Heart right ventricle (tissue), 16 donors: ENCODE measurements around the gene UBE2L3. TPM values are rescaled to one million over a fixed set of nuclear protein-coding genes. Genes with fewer than 3 reads are reported as not detected.
"Not testable (repeated sequence)": the region's sequence is repeated elsewhere in the genome, so short reads cannot be mapped to it uniquely, and the experiment has no call there.

ENCODE experiments used
- ATAC-seq, 8 donors: fragments of 200-7000 bp; cut with Tn5 transposase; one replicate each; pipeline ENCODE4 v1.9.1; 2020; ENCODE audit warnings: mild to moderate bottlenecking in 8 of 8, moderate library complexity in 8 of 8, moderate number of reproducible peaks in 1 of 8
- DNase-seq, 2 donors: peaks; one replicate each; pipeline ENCODE4 v3.0.0-alpha.2; 2020
- H3K27ac ChIP-seq, 10 donors: fragments of 200-600 bp; sonication (generic) in 2 of 10; one replicate each; pipeline versions ENCODE4 v1.5.0 to v1.8.0; 2020 to 2022; ENCODE audit warnings: mild to moderate bottlenecking in 3 of 10
- H3K27me3 ChIP-seq, 7 donors: fragments of 200-600 bp; one replicate each; pipeline ENCODE4 v1.8.0; 2021 to 2022; ENCODE audit warnings: mild to moderate bottlenecking in 2 of 7
- H3K36me3 ChIP-seq, 9 donors: fragments of 200-600 bp; sonication (generic) in 1 of 9; one replicate each; pipeline versions ENCODE4 v1.5.0 to v1.8.0; 2020 to 2022; ENCODE audit warnings: mild to moderate bottlenecking in 2 of 9
- H3K4me1 ChIP-seq, 9 donors: fragments of 200-600 bp; sonication (generic) in 1 of 9; one replicate each; pipeline versions ENCODE4 v1.5.0 to v1.8.0; 2020 to 2022; ENCODE audit warnings: mild to moderate bottlenecking in 4 of 9
- H3K4me3 ChIP-seq, 10 donors: fragments of 200-600 bp; sonication (generic) in 2 of 10; one replicate each; pipeline versions ENCODE4 v1.5.0 to v1.8.0; 2020 to 2022; ENCODE audit warnings: mild to moderate bottlenecking in 7 of 10, moderate library complexity in 2 of 10
- H3K9me3 ChIP-seq, 11 donors: fragments of 200-600 bp in 10 of 11; sonication (generic) in 2 of 11; one replicate each; pipeline versions ENCODE4 v1.5.0 to v1.8.0; 2013 to 2022; ENCODE audit warnings: mild to moderate bottlenecking in 2 of 11, control low read depth in 1 of 11, moderate library complexity in 1 of 11
- CTCF ChIP-seq, 9 donors: fragments of 200-600 bp; sonication (generic) in 2 of 9; IDR thresholded peaks; one replicate each; pipeline versions ENCODE4 v1.5.0 to v1.8.0; 2021 to 2022; ENCODE audit warnings: antibody characterized with exemption in 9 of 9, mild to moderate bottlenecking in 5 of 9, moderate library complexity in 1 of 9
- WGBS, 2 donors: extraction: QIAGEN DNeasy Blood & Tissue Kit; methylation state at CpG; one replicate each; pipeline ENCODE4 v1.1.7; 2013; ENCODE audit warnings: inconsistent platforms in 1 of 2; 5-methylcytosine and 5-hydroxymethylcytosine counted together
- intact Hi-C, 10 donors: fragments of 100-400 bp; cut with DNase I; formaldehyde crosslinking; loops; one replicate each; pipeline versions ENCODE4 v1.11.1 to v1.14.2; 2022
- polyA plus RNA-seq, 2 donors: library from polyadenylated mRNA; stranded (reverse); fragments of 200-250 nt; gene quantifications; one replicate each; pipeline ENCODE4 v1.2.3, GENCODE V29; 2013
- total RNA-seq, 10 donors: library from RNA; stranded (reverse); fragmentation: NEBNext Ultra II Directional in 3 of 10; extraction: Animal tissue kit (Norgen Biotek cat#: 25700) in 3 of 10; gene quantifications; one replicate each; pipeline versions ENCODE4 v1.2.1 to v1.2.4, GENCODE V29; 2021 to 2023
- donor health status: Arrhythmogenic right ventricular cardiomyopathy.
- donor health status: ischemic (EF 13 %, LVEDD 7.1; RV severe dilation, severe dysfunction).
- donor health status: healthy with polysubstance abuse.
- donor health status: DM: no; HTN: yes; CAD: no.
- donor health status: DM: no; HTN: no; CAD: no.
- donor health status: ischemic (EF 25% LVEDD 6.9; RV normal size, moderate dysfunction).
- donor health status: ischemic (EF 25% LVEDD 5.7; RV mildly dilated, moderate dysfunction).
- donor health status: healthy.
- donor health status: DM: yes; HTN: yes; CAD: no.
- donor health status: Ischemic cardiomyopathy.
- donor health status: ischemic (EF 35%, LVEDD 5.7; RV mildly dilated, moderate dysfunction).
- donor health status: nonischemic (EF 11% LVEDD 7.7; RV severe dilation, severe dysfunction).
- donor health status: DM: yes; HTN: yes; CAD: no.
- donor health status: PGD.
- donor health status: ischemic (EF 29% LVEDD 5.4; RV normal size, mild dysfunction).
- donor health status: nonischemic (EF 23%, LVEDD 6.1; RV moderate dilation, normal function).

The UBE2L3 gene
- total and polyA plus RNA-seq, 12 donors, result 43.1 to 63.6 (median 50.1) TPM

- no peaks in the 10 kb centered on the region for H3K27me3 ChIP-seq
- no peak overlapping the region for H3K4me3 ChIP-seq
- H3K27ac ChIP-seq, result no peak overlapping the region
- WGBS, 2 donors, result 86 to 92% methylated on average over 4 of the region's 4 CpGs
- intact Hi-C loops, result loop anchor here in 1 of 10 donors (5.0 kb wide), 1 partner anchor 34 kb away; no protein-coding TSS in a partner anchor
- no peaks in the 10 kb centered on the region for H3K9me3 ChIP-seq
- H3K36me3 ChIP-seq, result peaks cover 0 to 74% (median 15%) of the 10 kb centered on the region in 9 donors
- TF ChIP-seq CTCF (IDR thresholded peaks at IDR 0.05), result no peak
- DNase-seq (no peak), ATAC-seq (no peak)
- H3K4me1 ChIP-seq, result peaks cover 0 to 34% (median 7%) of the 10 kb centered on the region in 9 donors
These were observed 43.9 kb downstream of the UBE2L3 start for GRCh38 chr22:21611210-21611977.

GRCh38 chr22:21612858-21613257, 45.3 kb downstream of the UBE2L3 start:
- intact Hi-C loops, result loop anchor here in 1 of 10 donors (5.0 kb wide), 1 partner anchor 36 kb away; no protein-coding TSS in a partner anchor
- no peak overlapping the region for H3K27ac ChIP-seq
- H3K4me1 ChIP-seq, result peaks cover 0 to 25% (median 3%) of the 10 kb centered on the region in 9 donors
- DNase-seq (no peak), ATAC-seq (no peak)
- H3K4me3 ChIP-seq, result no peak overlapping the region
- no peak for TF ChIP-seq CTCF (IDR thresholded peaks at IDR 0.05)
- H3K9me3 ChIP-seq, result no peaks in the 10 kb centered on the region
- WGBS, 2 donors, result 82 to 90% methylated on average over 7 of the region's 7 CpGs
- no peaks in the 10 kb centered on the region for H3K27me3 ChIP-seq
- peaks cover 0 to 78% (median 15%) of the 10 kb centered on the region in 9 donors for H3K36me3 ChIP-seq

GRCh38 chr22:21613553-21614233, 46.2 kb downstream of the UBE2L3 start:
- Histone ChIP-seq H3K27me3 (no peaks in the 10 kb centered on the region), H3K27ac (no peak overlapping the region), H3K36me3 (peaks cover 0 to 84% (median 15%) of the 10 kb centered on the region in 9 donors), H3K4me1 (peaks cover 0 to 18% (median 0%) of the 10 kb centered on the region in 9 donors), H3K9me3 (no peaks in the 10 kb centered on the region), H3K4me3 (no peak overlapping the region)
- no peak for ATAC-seq
- no peak for TF ChIP-seq CTCF (IDR thresholded peaks at IDR 0.05)
- no peak for DNase-seq
- intact Hi-C loops, result loop anchor here in 1 of 10 donors (5.0 kb wide), 1 partner anchor 36 kb away; no protein-coding TSS in a partner anchor
- WGBS, 2 donors, result 82 to 95% methylated on average over 4 of the region's 4 CpGs

- peaks cover 0 to 72% (median 15%) of the 10 kb centered on the region in 9 donors for H3K36me3 ChIP-seq
- no peaks in the 10 kb centered on the region for H3K9me3 ChIP-seq
- H3K27ac ChIP-seq, result no peak overlapping the region
- no peak for TF ChIP-seq CTCF (IDR thresholded peaks at IDR 0.05)
- H3K4me3 ChIP-seq, result no peak overlapping the region
- intact Hi-C loops, result no loop called here
- DNase-seq (no peak), ATAC-seq (no peak)
- H3K4me1 ChIP-seq, result peaks cover 0 to 16% (median 5%) of the 10 kb centered on the region in 9 donors
- 78 to 81% methylated on average over 4 of the region's 4 CpGs for WGBS, 2 donors
- no peaks in the 10 kb centered on the region for H3K27me3 ChIP-seq
These were observed 48.2 kb downstream of the UBE2L3 start for GRCh38 chr22:21615731-21616130.

- Histone ChIP-seq H3K4me1 (peaks cover 0 to 27% (median 17%) of the 10 kb centered on the region in 9 donors), H3K36me3 (peaks cover 0 to 62% (median 13%) of the 10 kb centered on the region in 9 donors)
- whole genome bisulfite sequencing, 2 donors, result 97 to 98% methylated on average over 6 of the region's 6 CpGs
- H3K27ac ChIP-seq, H3K27me3 ChIP-seq, ATAC-seq, intact Hi-C loops, H3K9me3 ChIP-seq, DNase-seq, H3K4me3 ChIP-seq: not testable (repeated sequence)
These were observed 49.8 kb downstream of the UBE2L3 start for GRCh38 chr22:21617337-21617736.
